Right renal cortex interstitium (tissue), 3 donors: ENCODE results near the gene GRK5. TPM values are rescaled to one million over a fixed set of nuclear protein-coding genes. Genes with fewer than 3 reads are reported as not detected.

Experiments used
- DNase-seq, 3 donors: peaks; one replicate each; pipeline ENCODE4 v3.0.0-alpha.2; 2013; ENCODE audit warnings: low read depth in 3 of 3, low spot score in 2 of 3
- polyA plus RNA-seq, 3 donors: library from polyadenylated mRNA; unstranded; fragments of 120-200 nt; gene quantifications; one replicate each; pipeline ENCODE4 v1.2.1, GENCODE V29; 2013; ENCODE audit not compliant: insufficient read length in 3 of 3

GRK5 gene
- polyA plus RNA-seq, 3 donors = 15.5 to 18.3 (median 15.8) TPM

DNA sequence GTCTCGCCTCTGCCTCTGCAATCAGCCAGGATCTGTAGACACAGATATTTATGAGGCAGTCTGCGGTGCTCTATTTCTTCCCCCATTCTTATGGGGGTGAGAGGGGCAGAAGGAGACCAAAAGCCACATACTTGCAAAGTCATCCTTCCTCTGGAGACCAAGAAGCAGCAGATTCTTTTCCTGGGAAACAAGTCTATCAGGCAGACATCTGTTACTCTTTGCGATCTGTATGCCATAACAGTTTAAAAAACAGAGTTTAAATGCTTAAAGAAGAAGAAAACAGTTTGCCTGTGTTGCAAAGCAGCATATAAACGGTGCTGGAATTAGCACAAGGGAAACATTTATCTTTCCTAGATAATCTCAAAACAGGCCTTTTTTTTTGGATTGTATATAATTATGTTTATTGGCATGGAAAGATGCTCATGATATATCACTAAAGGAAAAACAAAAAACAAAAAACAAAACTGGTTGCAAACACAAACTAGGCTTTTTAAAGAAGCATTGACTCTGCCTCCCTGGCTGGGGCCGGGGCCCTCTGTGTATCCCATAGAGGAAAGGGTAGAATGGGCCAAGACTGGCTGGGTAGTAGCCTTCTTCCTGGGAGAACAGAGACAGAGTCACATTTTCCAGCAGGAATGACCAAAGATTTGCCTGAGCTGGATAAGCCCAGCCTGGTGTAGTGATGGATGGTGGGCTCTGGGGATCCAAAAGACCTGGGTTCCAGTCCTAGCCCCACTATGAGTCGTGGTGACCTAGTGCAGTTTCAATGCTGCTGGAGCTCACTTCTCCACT is 284.8 kb downstream of the GRK5 start:
- DNase-seq = no peak

DNA sequence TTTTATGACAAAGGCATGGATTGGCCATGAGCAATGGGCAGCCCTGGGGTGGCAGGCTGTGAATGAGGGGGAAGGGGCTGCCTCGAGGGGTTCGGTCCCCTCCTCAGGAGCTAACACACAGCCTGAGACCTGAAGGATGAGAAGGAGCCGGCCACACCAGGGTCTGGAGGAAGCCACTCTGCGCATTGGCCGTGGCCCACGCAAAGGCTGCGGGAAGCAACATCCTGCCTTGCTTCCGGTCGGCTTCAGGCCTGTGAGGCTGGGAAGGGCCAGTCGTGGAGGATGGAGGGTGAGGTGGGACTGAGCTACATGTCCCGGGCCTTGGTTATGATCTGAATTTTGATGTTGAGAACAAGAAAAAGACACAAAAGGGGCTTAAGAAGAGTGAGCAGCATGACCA is 285.8 kb downstream of the GRK5 start:
- no peak for DNase-seq

DNA sequence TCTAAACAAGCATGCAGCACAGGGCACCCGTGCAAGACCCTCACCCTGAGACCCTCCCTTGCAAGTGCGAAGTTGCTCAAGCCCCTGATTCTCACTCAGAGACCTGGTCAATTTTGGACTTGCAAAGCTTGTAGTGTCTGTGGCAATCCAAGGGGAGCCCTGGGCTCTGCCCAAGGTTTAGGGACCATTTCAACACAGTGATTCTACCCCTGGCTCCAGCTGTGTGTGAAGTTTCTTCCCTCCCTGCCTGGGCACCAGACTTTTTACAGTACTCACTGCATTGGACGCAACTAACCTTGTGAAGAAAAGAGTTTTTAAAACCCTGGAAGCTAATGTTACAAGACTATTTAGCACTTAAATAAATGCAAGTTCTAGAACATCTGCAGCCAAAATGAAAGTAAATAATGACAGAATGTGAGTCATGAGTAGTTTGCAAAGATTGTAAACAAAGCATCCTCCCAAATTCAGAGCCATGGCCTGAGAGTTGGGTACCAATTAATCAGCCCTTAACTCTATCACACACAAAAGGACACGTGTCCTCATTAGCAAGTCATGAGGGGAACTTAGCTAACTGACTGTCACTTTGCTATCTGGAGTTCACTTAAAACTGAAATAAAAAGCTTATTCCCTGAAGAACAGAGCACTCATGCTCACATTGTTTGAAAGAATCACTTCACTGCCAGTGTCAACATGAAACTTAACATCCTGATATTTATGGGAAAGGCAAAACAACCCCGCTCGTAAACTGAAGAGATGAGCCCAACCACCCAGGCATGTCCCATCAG is 287.1 kb downstream of the GRK5 start:
- DNase-seq = no peak

DNA sequence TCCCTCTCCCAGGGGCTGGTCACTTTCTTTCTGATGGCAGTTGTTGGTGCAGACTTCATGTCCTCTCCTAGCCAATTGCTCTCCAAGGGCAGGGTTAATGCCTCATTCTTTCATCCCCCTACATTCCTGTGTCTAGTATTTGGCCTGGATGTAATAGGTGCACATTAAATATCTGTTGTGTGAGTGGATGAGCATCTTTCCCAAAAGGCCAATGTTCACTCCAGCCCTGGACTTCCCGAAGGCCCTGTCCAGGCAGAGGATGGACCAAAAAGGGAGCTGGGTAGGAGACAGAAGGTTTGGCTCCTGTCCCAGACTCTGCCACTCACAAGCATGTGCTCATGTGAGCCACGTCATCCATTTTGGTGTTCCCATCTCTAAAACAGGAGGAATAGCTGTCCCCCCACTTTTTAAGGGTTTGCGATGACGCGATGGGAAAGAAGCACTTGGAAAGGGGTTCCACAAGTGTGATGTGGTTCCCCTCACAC is 287.7 kb downstream of the GRK5 start:
- DNase-seq = no peak

DNA sequence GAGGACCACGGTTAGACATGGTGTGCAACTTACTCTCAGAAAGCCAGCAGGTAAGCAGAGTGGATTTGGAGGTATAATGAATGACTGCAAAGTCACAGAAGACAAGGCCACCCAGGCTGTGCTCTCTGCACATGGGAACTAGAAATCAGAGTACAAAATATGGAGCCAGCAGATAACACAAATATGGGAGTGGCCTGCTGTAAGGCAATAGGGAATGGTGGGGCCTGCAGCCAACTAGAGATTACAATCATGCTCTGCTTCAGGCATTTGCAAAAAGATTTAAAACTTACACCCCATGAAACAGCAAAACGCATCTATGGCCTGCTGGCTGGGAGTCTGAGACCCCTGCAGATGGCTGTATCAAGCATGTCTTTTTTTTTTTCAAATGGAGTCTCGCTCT is 288.2 kb downstream of the GRK5 start:
- no peak for DNase-seq

DNA sequence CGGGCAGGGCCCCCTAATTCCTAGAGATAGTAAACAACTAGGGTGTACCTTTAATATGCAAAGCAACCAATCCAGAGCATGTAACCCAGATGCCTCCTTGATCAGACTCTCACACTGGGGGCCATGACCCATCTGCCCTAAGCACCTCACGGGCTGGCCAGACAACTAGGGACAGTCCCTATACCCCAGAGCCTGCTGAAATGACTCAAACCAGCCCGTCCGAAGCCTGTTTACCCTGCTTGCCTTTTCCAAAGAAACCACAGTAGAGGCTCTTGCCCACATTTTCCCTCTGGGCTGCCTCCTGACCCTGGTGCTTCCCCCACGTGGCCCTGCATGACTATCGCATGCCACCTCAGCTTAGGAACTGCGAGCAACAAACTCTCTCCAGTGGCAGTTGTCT is 288.9 kb downstream of the GRK5 start:
- DNase-seq = no peak

DNA sequence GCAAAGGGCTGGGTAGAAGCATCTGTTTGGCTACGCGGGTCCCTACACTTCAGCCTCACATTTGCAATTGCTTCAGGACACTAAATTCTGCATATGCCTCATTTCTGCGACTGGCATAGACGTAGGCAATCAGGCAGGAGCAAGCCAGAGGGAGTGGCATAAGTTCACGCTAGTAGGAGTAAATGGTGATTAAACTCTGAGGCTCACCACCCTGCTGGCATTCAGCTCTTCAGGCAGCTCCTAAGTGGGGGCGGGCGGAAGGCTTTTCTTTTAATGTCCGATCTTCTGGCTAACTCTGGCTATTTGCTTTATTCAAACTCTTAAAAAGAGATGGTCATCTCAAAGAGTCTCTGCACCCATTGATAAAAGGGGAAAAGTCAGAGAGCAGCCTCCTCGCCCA is 289.9 kb downstream of the GRK5 start:
- no peak for DNase-seq

DNA sequence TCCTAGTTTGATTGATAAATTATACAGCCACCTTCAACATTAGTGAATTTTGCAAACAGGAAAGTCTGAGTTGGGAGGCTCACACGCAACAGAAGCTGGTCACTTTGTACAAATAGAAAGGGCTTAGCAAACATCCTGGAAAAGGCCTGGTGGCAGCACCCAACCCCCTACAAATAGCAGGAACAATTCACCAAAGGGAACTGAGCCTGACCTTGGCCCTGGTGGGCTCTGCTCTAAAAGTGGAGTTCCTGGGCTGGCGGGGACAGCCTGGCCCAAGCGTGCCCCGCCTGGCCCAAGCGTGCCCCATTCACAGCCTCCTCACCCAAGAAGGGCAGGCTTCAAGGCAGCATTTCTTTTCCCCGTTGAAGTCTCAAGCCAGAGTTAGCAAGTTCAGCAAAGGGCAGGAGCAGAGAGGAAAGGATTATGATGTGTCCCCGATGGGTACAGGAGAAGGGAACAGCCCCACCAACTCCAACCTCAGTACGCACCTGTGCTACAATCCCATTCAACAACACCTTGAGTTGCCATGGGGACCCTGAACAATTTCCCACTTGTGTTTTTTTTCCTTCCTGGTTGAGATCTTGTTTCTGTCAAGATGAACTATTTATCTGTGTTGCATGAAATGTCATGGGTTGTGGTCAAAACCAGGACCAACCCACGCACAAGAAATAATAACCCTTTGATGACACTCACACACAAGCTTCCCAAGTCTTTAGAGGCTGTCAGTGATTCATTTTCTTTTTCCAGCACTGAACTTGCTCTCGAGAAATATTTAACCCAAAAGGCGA is 291.7 kb downstream of the GRK5 start:
- DNase-seq = no peak

DNA sequence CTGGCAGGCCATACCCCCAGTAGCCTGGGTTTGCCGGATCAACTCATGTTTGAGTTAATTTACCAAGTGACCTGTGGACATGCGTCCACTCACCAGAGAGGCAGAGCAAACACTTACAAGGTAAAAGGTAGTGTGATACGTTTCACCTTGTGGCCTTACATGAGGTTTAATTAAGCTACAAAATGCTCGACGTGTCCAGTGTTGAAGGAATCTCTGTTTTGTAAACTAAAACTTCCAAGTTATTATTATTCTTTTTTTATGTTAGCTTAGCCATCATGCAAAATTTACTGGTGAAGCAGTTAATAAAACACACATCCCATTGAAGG is 292.3 kb downstream of the GRK5 start:
- no peak for DNase-seq

DNA sequence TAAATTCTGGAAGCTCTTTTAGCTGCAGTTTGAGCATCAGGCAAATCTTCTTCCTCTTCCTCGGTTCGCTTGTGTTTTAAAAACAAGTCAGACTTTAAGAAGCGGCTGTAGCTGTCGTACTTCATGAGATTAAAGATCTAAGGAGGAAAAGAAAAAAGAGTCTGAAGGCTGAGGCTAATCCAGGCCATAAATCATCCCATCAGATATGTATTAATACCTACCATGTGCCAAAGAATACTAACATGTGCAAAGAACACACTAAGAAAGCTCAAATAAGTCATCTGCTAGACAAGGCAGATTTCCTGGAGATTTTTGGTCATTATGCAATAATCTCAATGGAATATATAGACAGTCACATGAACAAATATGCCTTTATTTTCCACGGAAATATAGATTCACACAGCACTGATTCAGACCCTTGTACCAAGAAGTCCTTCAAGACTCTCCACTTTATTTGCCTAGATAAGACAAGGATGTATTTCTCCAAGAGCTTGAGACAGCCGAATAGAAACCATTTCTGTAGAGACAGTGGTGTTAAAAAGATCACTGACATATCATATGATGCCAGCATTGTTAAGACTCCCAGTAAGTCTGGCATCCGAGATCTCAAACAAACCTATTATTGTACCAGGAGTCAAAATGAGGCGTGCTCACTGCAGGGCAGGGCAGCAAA is 292.9 kb downstream of the GRK5 start:
- no peak for DNase-seq

DNA sequence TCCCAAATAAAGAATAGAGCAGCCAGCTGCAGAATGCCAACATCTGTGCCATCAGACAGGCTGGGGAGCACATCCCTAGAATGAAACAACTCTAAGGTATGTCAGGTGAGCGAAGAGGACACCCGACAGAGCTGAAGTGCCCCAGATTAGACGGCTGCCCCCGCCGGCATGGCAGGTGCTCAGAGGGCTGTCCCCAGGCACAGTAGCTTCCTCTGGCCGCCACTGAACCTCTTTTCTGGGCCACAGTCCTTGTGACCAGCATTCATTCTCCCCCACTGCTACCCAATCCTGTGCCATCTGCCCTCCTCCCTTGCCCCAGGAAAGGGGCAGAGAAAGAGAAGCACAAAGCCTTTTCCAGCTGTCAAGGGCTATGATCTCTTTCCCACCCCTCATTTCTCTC is 293.4 kb downstream of the GRK5 start:
- no peak for DNase-seq

DNA sequence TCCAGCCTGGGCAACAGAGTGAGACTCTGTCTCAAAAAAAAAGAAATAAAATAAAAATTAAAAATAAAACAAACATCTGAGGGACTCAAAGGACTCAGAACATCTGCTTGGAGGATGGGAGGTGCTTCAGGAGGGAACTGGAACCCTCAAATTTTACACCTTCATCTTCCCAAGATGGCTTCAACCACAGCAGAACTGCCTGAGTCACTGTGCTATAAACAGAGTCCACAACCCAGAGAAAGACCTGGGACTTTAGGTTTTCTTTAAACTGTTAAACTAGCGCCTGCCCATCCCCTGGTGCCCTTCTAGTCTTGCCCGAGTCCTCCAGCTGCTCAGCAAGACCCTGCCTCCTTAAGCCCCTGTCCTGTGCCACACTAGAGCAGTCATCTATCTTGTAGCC is 294.3 kb downstream of the GRK5 start:
- no peak for DNase-seq

DNA sequence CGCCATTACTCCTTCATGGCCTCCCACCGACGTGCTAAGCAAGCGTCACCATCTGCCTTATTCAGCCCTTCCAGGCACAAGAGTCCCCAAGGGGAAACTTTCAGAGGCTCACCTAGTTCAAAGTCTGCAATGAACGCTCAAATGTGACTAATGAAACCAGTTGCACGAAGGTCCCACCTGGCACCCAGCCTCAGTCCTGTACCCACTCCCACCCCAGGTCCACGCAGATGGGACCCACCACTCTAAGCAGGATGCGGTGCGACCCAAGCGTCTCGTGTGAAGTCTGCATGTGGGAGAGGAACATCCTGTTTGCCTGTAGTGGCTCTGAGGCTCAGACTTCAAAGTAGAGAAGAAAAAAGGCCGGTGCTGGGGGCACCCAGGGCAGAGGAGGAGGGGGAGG is 294.8 kb downstream of the GRK5 start:
- DNase-seq = no peak

DNA sequence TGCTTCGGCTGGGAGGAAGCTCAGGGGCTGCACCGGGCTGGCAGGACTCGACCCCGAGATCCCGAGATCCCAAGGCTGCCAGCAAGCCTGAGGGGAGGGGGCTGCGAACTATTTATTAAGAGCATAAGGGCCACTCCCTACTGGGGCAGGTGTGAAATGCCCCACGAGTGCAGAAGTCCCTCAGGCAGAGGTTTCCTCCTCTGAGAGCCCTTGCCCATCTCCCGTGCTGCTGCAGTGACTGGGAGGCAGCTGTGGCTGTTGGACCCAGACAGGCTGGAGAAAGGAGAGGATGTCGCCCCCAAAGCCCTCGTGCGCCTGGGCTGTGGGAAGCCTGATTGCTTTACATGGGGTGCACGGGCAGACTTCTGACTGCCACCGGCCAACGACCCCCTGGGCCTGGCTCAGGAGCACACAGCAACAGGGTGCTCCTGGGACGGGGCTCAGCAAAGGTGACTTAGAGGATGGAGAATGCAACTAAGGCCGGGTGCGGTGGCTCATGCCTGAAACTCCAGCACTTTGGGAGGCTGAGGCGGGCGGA is 295.3 kb downstream of the GRK5 start:
- no peak for DNase-seq

DNA sequence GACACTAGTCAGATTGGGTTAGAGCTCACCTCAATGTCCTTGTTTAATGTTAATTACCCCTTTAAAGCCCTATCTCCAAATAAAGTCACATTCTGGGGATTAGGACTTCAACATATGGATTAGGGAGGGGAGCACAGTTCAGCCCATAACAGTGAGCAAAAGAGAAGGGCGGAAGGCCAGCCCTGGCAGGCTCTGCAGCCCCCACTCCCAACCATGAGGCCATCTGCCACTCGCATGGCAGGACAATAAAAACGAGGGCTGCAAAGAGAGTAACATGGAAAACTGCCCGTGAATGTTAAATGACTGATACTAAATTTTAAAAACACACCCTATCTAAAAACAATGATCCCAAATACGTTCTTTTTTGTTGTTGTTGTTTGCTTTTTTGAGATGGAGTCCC is 296.4 kb downstream of the GRK5 start:
- no peak for DNase-seq

DNA sequence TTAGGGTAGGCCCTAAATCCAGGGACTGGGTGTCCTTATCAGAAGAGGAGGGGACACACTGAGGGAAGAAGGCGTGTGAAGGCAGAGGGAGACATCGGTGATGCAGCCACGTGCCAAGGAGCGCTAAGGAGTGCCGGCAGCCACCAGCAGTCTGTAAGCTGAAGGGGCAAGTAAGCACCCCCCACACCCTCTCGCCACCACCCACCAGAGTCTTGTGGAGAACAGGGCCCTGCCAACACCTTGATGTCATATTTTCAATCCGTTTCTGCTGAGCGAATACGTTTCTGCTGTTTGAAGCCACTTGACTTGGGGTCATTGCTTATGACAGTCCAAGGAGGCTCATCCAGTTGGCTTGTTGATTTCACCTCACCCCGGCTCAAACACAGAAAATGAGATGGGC is 297.3 kb downstream of the GRK5 start:
- no peak for DNase-seq

DNA sequence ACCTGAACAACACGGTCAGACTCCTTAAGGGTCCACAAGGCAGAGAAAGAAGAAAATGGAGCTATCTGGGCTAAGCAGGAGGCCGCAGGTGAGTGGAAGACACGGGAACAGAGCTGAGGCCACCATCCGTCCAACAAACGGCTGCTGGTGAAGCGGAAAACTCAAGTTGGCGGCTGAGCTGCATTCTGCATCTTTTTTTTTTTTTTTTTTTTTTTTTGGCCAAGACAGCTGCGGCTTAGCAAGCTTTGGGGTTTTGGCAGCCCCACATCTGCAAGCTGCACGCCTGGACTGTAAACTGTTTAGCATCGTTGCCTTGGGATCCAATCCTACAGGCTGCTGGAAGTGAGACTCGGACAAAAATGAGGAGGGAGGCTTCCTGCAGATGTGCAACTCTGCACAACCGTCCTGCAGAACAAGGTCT is 297.8 kb downstream of the GRK5 start:
- no peak for DNase-seq
